Stimulated activated CD4-positive, alpha-beta T cell treated with anti-CD3 and anti-CD28 coated beads, Interleukin-12 subunit alpha, Interleukin-12 subunit beta, amount 100 ng/mL, for 24 hours (primary cell): Measurements from ENCODE around the gene TEX47.

Experiments used
- DNase-seq, 2 experiments: peaks; one replicate each; pipeline ENCODE4 v3.0.0-alpha.2; 2020; ENCODE audit warnings: low read depth in 2 of 2

Gene TEX47

GRCh38 chr7:88746126-88746525 is 49.4 kb downstream of the TEX47 start:
- DNase-seq, result no peak
